HepG2 (cell line): Measurements from ENCODE around the gene H3-3A. TPM values are rescaled to one million over a fixed set of nuclear protein-coding genes. Genes with fewer than 3 reads are reported as not detected.

Source experiments
- AGO1 ChIP-seq: fragments of 200-400 bp; formaldehyde crosslinking; IDR thresholded peaks from 2 replicates; pipeline ENCODE4 v1.6.1; 2017; ENCODE audit warnings: mild to moderate bottlenecking, low read depth, low read length, moderate library complexity; ENCODE audit not compliant: poor library complexity, severe bottlenecking
- CREM ChIP-seq, 2 experiments: sonication (generic) in 1 of 2; formaldehyde crosslinking in 1 of 2; IDR thresholded peaks; 2 replicates each; pipeline versions ENCODE4 v1.4.0 to v1.6.1; 2016 to 2020; ENCODE audit warnings: antibody characterized with exemption in 1 of 2, mild to moderate bottlenecking in 1 of 2, missing genetic modification reagents in 1 of 2
- EP300 ChIP-seq, 3 experiments: sonication (generic) in 1 of 3; formaldehyde crosslinking in 1 of 3; IDR thresholded peaks; 2 replicates each; pipeline versions ENCODE4 v1.5.1 to v1.6.1; 2011 to 2020; ENCODE audit warnings: low read depth in 2 of 3, low read length in 2 of 3, borderline replicate concordance in 1 of 3, improper control_type of control experiment in 1 of 3, mild to moderate bottlenecking in 1 of 3, missing genetic modification reagents in 1 of 3, moderate library complexity in 1 of 3
- GABPB1 ChIP-seq: IDR thresholded peaks from 2 replicates; pipeline ENCODE4 v1.6.1; 2016; ENCODE audit warnings: mild to moderate bottlenecking, missing genetic modification reagents, moderate library complexity, missing compliant biosample characterization
- HNRNPLL ChIP-seq: fragments of 200-400 bp; formaldehyde crosslinking; IDR thresholded peaks from 2 replicates; pipeline ENCODE4 v1.6.1; 2017; ENCODE audit warnings: mild to moderate bottlenecking, low read depth, low read length; ENCODE audit not compliant: poor library complexity, severe bottlenecking
- KLF6 ChIP-seq: IDR thresholded peaks from 2 replicates; pipeline ENCODE4 v1.8.0; 2016; ENCODE audit warnings: missing biosample characterization, missing genetic modification reagents
- MTF2 ChIP-seq: sonication (generic); formaldehyde crosslinking; IDR thresholded peaks from 2 replicates; pipeline ENCODE4 v1.5.0; 2020; ENCODE audit warnings: missing genetic modification reagents, borderline replicate concordance
- PRPF4 ChIP-seq: fragments of 200-400 bp; formaldehyde crosslinking; IDR thresholded peaks from 2 replicates; pipeline ENCODE4 v1.6.1; 2016; ENCODE audit warnings: low read length, low read depth; ENCODE audit not compliant: poor library complexity, severe bottlenecking
- SOX13 ChIP-seq, 3 experiments: fragments of 450-650 bp in 1 of 3; sonication (generic) in 1 of 3; formaldehyde crosslinking in 1 of 3; IDR thresholded peaks in 2 of 3; conservative IDR thresholded peaks in 1 of 3; 2 replicates each; pipeline versions ENCODE4 v1.5.0 to v1.6.1; 2016 to 2020; ENCODE audit warnings: antibody characterized with exemption in 1 of 3, mild to moderate bottlenecking in 1 of 3, missing compliant biosample characterization in 1 of 3, missing genetic modification reagents in 1 of 3, moderate library complexity in 1 of 3
- THAP11 ChIP-seq: IDR thresholded peaks from 2 replicates; pipeline ENCODE4 v1.6.1; 2016; ENCODE audit warnings: missing biosample characterization, missing genetic modification reagents
- XRCC5 ChIP-seq: fragments of 200-400 bp; formaldehyde crosslinking; optimal IDR thresholded peaks from 2 replicates; pipeline ENCODE3; 2017; ENCODE audit warnings: mild to moderate bottlenecking, low read length
- ZNF367 ChIP-seq: sonication (generic); formaldehyde crosslinking; IDR thresholded peaks from 2 replicates; pipeline ENCODE4 v1.4.0; 2020; ENCODE audit warnings: missing genetic modification reagents, borderline replicate concordance
- ZNF674 ChIP-seq: sonication (generic); formaldehyde crosslinking; IDR thresholded peaks from 2 replicates; pipeline ENCODE4 v1.5.0; 2020; ENCODE audit warnings: low read depth, mild to moderate bottlenecking, missing genetic modification reagents
- polyA plus RNA-seq, 8 experiments: library from polyadenylated mRNA; depleted of rRNA in 3 of 8; stranded (reverse) in 7 of 8; unstranded in 1 of 8; fragments of >200 nt; fragmentation: Illumina TruSeq in 4 of 8; extraction: Trizol in 4 of 8; gene quantifications; 2 replicates each; pipeline versions ENCODE4 v1.2.1 to v1.2.3, GENCODE V29; 2011 to 2016; ENCODE audit warnings: low read depth in 4 of 8, missing spikeins in 1 of 8, mixed read lengths in 1 of 8; ENCODE audit not compliant: insufficient read depth in 1 of 8
- total RNA-seq, 5 experiments: library from RNA; depleted of rRNA; stranded (reverse); fragments of >200 nt; fragmentation: Illumina TruSeq; extraction: Trizol; gene quantifications; 2 replicates each; pipeline ENCODE4 v1.2.3, GENCODE V29; 2016; ENCODE audit warnings: low read depth in 1 of 5
- TF ChIP-seq, protein P1 (sequence below): IDR thresholded peaks from 2 replicates; pipeline ENCODE4 v1.6.1; 2012; ENCODE audit warnings: low read length, improper control_type of control experiment
- TF ChIP-seq, protein P2 (sequence below): sonication (generic); formaldehyde crosslinking; IDR thresholded peaks from 2 replicates; pipeline ENCODE4 v1.9.0; 2021; ENCODE audit warnings: missing genetic modification reagents, borderline replicate concordance
- TF ChIP-seq, protein P3 (sequence below): IDR thresholded peaks from 2 replicates; pipeline ENCODE4 v1.6.1; 2016; ENCODE audit warnings: missing compliant biosample characterization, missing genetic modification reagents, borderline replicate concordance
- TF ChIP-seq, protein P4 (sequence below): IDR thresholded peaks from 2 replicates; pipeline ENCODE4 v1.4.0; 2020; ENCODE audit warnings: mild to moderate bottlenecking, missing genetic modification reagents

The H3-3A gene
- total and polyA plus RNA-seq, 2 of the 13 experiments (the other 11 are each of a cell fraction or from before 2014, with no cell fraction given): 221 to 320 TPM

DNA sequence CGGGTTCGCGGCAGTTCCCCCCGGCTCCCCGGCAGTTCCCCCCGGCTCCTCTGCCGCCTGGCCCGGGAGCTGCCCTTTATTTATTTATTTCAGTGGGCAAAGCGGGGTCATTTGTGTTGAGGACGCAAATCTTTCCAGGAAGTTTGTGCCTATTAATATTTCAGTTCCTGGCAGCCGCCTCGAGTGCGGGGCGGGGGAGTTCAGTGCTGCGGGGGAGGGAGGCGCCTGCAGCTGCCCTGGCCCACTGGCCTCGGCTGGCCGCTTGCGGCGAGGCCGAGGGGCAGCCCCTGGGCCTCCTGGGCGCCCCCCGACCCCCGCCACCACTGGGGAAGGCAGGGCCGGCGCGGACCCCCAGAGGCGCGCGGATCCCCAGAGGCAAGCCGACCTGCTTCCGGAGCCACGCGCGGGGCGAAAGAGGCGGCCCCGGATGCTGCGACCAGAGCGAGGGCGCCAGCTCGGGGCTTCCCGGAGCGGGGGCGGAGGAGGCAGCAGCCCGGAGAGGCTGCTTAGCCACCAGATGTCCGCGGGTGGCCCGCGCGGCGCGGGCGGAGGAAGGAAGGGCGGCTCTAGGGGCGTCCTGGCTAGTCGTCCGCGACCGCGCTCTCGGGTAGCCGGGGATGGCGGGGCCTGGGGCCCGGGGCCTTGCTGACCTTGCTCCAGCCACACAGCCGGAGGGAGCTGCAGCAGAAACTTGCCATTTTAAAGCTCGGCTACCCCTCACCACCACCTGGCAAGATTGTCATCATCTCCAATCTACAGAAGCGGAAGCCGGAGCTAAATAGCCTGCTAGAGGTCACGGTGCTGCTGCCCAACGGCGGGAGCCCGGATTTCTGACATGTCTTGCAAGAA is 48.0 kb downstream of the H3-3A start (continued):
- TF ChIP-seq, protein P1, sequence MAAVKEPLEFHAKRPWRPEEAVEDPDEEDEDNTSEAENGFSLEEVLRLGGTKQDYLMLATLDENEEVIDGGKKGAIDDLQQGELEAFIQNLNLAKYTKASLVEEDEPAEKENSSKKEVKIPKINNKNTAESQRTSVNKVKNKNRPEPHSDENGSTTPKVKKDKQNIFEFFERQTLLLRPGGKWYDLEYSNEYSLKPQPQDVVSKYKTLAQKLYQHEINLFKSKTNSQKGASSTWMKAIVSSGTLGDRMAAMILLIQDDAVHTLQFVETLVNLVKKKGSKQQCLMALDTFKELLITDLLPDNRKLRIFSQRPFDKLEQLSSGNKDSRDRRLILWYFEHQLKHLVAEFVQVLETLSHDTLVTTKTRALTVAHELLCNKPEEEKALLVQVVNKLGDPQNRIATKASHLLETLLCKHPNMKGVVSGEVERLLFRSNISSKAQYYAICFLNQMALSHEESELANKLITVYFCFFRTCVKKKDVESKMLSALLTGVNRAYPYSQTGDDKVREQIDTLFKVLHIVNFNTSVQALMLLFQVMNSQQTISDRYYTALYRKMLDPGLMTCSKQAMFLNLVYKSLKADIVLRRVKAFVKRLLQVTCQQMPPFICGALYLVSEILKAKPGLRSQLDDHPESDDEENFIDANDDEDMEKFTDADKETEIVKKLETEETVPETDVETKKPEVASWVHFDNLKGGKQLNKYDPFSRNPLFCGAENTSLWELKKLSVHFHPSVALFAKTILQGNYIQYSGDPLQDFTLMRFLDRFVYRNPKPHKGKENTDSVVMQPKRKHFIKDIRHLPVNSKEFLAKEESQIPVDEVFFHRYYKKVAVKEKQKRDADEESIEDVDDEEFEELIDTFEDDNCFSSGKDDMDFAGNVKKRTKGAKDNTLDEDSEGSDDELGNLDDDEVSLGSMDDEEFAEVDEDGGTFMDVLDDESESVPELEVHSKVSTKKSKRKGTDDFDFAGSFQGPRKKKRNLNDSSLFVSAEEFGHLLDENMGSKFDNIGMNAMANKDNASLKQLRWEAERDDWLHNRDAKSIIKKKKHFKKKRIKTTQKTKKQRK: no peak
- TF ChIP-seq KLF6 (CRISPR knock-in tag) (no peak), XRCC5 (no peak), CREM (IDR thresholded peaks at IDR 0.05) (no peak), CREM (CRISPR knock-in tag; IDR thresholded peaks at IDR 0.05) (no peak), GABPB1 (peak; percentile 62; the same call in 1 of the 2 replicates), ZNF674 (CRISPR knock-in tag) (no peak), SOX13 (IDR thresholded peaks at IDR 0.05) (no peak), SOX13 (CRISPR knock-in tag; conservative IDR thresholded peaks at IDR 0.05 in 1 of 2, IDR thresholded peaks at IDR 0.05 in 1 of 2) (no peak), PRPF4 (no peak), THAP11 (0 out of 2 replicates have a peak, but pooled peaks have one; percentile 21), AGO1 (no peak), MTF2 (CRISPR knock-in tag) (no peak), ZNF367 (CRISPR knock-in tag) (no peak), HNRNPLL (peak; percentile 25), EP300 (IDR thresholded peaks at IDR 0.05; ENCODE audit: low read depth in 2 of 2, low read length in 2 of 2) (no peak), EP300 (CRISPR knock-in tag; IDR thresholded peaks at IDR 0.05; ENCODE audit: borderline replicate concordance) (no peak)
- TF ChIP-seq, protein P2, sequence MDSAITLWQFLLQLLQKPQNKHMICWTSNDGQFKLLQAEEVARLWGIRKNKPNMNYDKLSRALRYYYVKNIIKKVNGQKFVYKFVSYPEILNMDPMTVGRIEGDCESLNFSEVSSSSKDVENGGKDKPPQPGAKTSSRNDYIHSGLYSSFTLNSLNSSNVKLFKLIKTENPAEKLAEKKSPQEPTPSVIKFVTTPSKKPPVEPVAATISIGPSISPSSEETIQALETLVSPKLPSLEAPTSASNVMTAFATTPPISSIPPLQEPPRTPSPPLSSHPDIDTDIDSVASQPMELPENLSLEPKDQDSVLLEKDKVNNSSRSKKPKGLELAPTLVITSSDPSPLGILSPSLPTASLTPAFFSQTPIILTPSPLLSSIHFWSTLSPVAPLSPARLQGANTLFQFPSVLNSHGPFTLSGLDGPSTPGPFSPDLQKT: no peak
- TF ChIP-seq, protein P3, sequence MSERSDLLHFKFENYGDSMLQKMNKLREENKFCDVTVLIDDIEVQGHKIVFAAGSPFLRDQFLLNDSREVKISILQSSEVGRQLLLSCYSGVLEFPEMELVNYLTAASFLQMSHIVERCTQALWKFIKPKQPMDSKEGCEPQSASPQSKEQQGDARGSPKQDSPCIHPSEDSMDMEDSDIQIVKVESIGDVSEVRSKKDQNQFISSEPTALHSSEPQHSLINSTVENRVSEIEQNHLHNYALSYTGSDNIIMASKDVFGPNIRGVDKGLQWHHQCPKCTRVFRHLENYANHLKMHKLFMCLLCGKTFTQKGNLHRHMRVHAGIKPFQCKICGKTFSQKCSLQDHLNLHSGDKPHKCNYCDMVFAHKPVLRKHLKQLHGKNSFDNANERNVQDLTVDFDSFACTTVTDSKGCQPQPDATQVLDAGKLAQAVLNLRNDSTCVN (CRISPR knock-in tag): no peak
- TF ChIP-seq, protein P4, sequence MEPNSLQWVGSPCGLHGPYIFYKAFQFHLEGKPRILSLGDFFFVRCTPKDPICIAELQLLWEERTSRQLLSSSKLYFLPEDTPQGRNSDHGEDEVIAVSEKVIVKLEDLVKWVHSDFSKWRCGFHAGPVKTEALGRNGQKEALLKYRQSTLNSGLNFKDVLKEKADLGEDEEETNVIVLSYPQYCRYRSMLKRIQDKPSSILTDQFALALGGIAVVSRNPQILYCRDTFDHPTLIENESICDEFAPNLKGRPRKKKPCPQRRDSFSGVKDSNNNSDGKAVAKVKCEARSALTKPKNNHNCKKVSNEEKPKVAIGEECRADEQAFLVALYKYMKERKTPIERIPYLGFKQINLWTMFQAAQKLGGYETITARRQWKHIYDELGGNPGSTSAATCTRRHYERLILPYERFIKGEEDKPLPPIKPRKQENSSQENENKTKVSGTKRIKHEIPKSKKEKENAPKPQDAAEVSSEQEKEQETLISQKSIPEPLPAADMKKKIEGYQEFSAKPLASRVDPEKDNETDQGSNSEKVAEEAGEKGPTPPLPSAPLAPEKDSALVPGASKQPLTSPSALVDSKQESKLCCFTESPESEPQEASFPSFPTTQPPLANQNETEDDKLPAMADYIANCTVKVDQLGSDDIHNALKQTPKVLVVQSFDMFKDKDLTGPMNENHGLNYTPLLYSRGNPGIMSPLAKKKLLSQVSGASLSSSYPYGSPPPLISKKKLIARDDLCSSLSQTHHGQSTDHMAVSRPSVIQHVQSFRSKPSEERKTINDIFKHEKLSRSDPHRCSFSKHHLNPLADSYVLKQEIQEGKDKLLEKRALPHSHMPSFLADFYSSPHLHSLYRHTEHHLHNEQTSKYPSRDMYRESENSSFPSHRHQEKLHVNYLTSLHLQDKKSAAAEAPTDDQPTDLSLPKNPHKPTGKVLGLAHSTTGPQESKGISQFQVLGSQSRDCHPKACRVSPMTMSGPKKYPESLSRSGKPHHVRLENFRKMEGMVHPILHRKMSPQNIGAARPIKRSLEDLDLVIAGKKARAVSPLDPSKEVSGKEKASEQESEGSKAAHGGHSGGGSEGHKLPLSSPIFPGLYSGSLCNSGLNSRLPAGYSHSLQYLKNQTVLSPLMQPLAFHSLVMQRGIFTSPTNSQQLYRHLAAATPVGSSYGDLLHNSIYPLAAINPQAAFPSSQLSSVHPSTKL: no peak
